HG02938 (cell line): ENCODE results near the gene MELTF.

Experiments
- ATAC-seq: cut with Tn5 transposase; IDR thresholded peaks from one replicate; pipeline ENCODE4 v1.9.1; 2021; ENCODE audit warnings: mild to moderate bottlenecking, moderate library complexity; ENCODE audit not compliant: unreplicated experiment

MELTF gene

DNA sequence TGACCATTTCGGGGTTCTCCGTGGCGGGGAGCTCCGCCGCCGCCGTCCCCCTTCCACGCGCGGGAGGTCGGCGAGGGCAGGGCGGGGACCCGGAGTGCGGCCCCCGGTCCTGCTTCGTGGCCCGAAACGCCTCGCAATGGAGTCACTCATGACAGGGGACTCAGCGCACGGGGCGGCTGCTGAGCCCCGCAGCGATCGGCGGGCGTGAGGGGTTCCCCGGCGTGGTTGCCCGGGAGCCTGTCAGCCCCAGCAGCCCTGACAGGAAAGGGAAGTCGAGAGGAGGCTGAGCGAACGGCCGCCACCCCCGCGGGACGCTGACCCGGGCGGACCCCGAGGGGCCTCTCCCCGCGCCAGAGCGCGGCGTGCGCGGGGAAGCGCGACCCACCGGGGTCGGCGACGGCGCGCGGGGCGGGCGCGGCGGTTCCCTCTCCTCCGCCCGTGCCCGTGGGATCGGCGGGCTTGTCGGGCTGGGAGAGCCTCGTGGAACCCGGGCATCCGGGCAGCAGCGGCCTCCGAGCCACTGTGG, 60.4 kb downstream of the MELTF start:
- ATAC-seq = peak; percentile 38

- ATAC-seq = peak; percentile 49
Observed at GRCh38 chr3:196968233-196969133, 61.1 kb downstream of the MELTF start, which contains the start of gene PIGZ. Gene PIGZ (minus strand): TSS chr3:196968833. CDS start chr3:196952031, 16,802 bp downstream.

GRCh38 chr3:196967412-196968232, 62.0 kb downstream of the MELTF start:
- ATAC-seq = no peak

- no peak for ATAC-seq
Observed at GRCh38 chr3:196966526-196967401, 62.9 kb downstream of the MELTF start.

- no peak for ATAC-seq
Observed at GRCh38 chr3:196965804-196966173, 63.8 kb downstream of the MELTF start.

DNA sequence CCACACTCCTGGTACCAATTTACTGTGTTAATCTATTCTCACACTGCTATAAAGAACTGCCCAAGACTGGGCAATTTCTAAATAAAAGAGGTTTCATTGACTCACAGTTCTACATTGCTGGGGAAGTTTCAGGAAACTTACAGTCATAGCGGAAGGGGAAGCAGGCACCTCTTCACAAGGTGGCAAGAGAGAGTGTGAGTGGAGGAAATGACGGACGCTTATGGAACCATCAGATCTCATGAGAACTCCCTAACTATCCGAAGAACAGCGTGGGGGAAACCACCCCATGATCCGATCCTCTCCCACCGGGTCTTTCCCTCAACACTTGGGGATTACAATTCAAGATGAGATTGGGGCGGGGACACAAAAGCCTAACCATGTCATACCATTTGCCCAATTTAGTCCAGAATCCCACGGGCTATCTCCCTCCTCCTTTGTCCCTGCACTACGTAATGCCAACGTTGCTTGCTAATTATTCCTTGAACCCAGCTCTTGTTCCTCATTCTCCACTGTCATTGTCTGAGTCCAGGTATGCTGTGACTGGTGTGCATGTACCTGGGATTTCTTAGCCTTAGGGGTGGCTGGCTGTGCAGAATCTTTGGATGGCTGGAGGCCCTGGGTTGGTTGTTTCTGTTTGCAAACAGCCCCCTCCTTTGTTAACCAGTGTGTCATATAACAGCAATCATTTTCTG, 64.4 kb downstream of the MELTF start:
- ATAC-seq = no peak

- ATAC-seq = no peak
Observed at GRCh38 chr3:196963631-196963953, 66.0 kb downstream of the MELTF start.

DNA sequence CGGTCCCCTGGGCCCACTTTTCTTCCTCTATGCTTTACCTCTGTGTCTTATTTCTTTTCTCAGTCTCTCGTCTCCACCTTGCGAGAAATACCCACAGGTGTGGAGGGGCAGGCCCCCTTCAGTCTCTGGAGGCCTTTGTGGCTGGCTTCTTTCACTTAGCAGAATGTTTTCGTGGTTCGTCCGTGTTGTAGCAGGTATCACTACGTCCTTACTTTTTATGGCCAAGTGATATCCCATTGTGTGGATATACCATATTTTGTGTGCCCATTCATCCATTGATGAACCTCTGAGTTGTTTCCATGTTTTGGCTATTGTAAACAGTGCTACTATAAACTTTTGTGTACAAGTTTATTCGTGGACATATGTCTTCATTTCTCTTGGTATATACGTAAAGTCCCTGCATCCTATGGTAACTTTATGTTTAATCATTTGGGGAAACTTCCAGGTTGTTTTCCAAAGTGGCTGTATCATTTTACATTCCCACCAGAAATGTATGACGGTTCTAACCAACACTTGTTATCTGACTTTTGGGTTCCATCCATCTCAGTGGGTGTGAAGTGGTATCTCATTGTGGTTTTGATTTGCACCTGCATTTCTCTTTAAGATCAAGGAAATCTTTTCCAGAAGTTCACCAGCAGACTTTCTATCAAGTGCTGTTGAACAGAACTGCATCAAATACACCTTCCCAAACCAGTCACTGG, 66.5 kb downstream of the MELTF start:
- ATAC-seq = no peak

DNA sequence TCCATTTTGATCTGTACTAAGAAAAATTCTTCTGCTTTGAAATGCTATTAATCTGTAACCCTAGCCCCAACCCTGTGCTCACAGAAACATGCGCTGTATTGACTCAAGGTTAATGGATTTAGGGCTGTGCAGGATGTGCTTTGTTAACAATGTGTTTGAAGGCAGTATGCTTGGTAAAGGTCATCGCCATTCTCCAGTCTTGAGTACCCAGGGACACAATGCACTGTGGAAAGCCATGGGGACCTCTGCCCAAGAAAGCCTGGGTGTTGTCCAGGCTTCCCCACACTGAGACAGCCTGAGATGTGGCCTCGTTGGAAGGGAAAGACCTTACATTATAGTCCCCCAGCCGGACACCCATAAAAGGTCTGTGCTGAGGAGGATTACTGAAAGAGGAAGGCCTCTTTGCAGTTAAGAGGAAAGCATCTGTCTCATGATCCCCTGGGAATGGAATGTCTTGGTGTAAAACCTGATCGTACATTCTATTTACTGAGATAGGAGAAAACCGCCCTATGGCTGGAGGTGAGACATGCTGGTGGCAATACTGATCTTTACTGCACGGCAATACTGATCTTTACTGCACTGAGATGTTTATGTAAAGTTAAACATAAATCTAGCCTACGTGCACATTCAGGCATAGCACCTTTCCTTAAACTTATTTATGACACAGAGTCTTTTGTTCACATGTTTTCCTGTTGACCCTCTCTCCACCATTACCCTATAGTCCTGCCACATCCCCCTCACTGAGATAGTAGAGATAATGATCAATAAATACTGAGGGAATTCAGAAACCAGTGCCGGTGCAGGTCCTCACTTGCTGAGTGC, 67.3 kb downstream of the MELTF start:
- no peak for ATAC-seq

- no peak for ATAC-seq
Observed at GRCh38 chr3:196954832-196955231, 74.8 kb downstream of the MELTF start.
